HepG2 (cell line): ENCODE data around the gene ZNF106. TPM values are rescaled to one million over a fixed set of nuclear protein-coding genes. Genes with fewer than 3 reads are reported as not detected.
A peak's percentile ranks its signal among the peaks of the same experiment; 100 is the strongest.

Experiments used
- AGO2 ChIP-seq: fragments of 200-400 bp; formaldehyde crosslinking; optimal IDR thresholded peaks from 2 replicates; pipeline ENCODE3; 2017; ENCODE audit warnings: mild to moderate bottlenecking, low read depth, low read length, moderate library complexity
- ATF2 ChIP-seq: sonication (generic); formaldehyde crosslinking; IDR thresholded peaks from 2 replicates; pipeline ENCODE4 v1.4.0; 2020; ENCODE audit warnings: missing genetic modification reagents
- FLYWCH1 ChIP-seq: sonication (generic); formaldehyde crosslinking; IDR thresholded peaks from 2 replicates; pipeline ENCODE4 v1.8.1; 2023; ENCODE audit warnings: mild to moderate bottlenecking, missing genetic modification reagents
- IRF9 ChIP-seq: sonication (generic); formaldehyde crosslinking; IDR thresholded peaks from 2 replicates; pipeline ENCODE4 v1.8.0; 2022; ENCODE audit warnings: missing genetic modification reagents, mild to moderate bottlenecking, borderline replicate concordance
- JUN ChIP-seq: sonication (generic); formaldehyde crosslinking; IDR thresholded peaks from 2 replicates; pipeline ENCODE4 v1.4.0; 2020; ENCODE audit warnings: mild to moderate bottlenecking, missing genetic modification reagents
- MXI1 ChIP-seq: IDR thresholded peaks from 3 replicates; pipeline ENCODE4 v1.6.1; 2012; ENCODE audit warnings: low read depth, low read length, inconsistent platforms, borderline replicate concordance
- MZF1 ChIP-seq: sonication (generic); formaldehyde crosslinking; IDR thresholded peaks from 2 replicates; pipeline ENCODE4 v1.8.1; 2023; ENCODE audit warnings: mild to moderate bottlenecking, missing genetic modification reagents, borderline replicate concordance
- PHF21A ChIP-seq: sonication (generic); formaldehyde crosslinking; IDR thresholded peaks from 2 replicates; pipeline ENCODE4 v1.5.0; 2020; ENCODE audit warnings: mild to moderate bottlenecking, missing genetic modification reagents
- RORA ChIP-seq: sonication (generic); formaldehyde crosslinking; IDR thresholded peaks from 2 replicates; pipeline ENCODE4 v1.5.0; 2020; ENCODE audit warnings: mild to moderate bottlenecking, missing genetic modification reagents, moderate library complexity
- SAFB2 ChIP-seq: sonication (generic); formaldehyde crosslinking; IDR thresholded peaks from 2 replicates; pipeline ENCODE4 v1.5.1; 2020; ENCODE audit warnings: missing genetic modification reagents, low read depth, mild to moderate bottlenecking, borderline replicate concordance
- SP4 ChIP-seq: sonication (generic); formaldehyde crosslinking; IDR thresholded peaks from 2 replicates; pipeline ENCODE4 v1.8.1; 2023; ENCODE audit warnings: mild to moderate bottlenecking, missing genetic modification reagents
- SUZ12 ChIP-seq: fragments of 150-350 bp; IDR thresholded peaks from 2 replicates; pipeline ENCODE4 v1.6.1; 2014; ENCODE audit warnings: low read depth, low read length
- XBP1 ChIP-seq: sonication (generic); formaldehyde crosslinking; IDR thresholded peaks from 2 replicates; pipeline ENCODE4 v1.5.0; 2020; ENCODE audit warnings: missing genetic modification reagents
- ZNF597 ChIP-seq: sonication (generic); formaldehyde crosslinking; IDR thresholded peaks from 2 replicates; pipeline ENCODE4 v1.5.0; 2020; ENCODE audit warnings: missing genetic modification reagents
- ZNF75D ChIP-seq: sonication (generic); formaldehyde crosslinking; IDR thresholded peaks from 2 replicates; pipeline ENCODE4 v1.8.1; 2023; ENCODE audit warnings: missing genetic modification reagents, mild to moderate bottlenecking, borderline replicate concordance
- ZNF790 ChIP-seq: sonication (generic); formaldehyde crosslinking; IDR thresholded peaks from 2 replicates; pipeline ENCODE4 v1.8.0; 2022; ENCODE audit warnings: missing genetic modification reagents, mild to moderate bottlenecking, borderline replicate concordance
- polyA plus RNA-seq, 8 experiments: library from polyadenylated mRNA; depleted of rRNA in 3 of 8; stranded (reverse) in 7 of 8; unstranded in 1 of 8; fragments of >200 nt; fragmentation: Illumina TruSeq in 4 of 8; extraction: Trizol in 4 of 8; gene quantifications; 2 replicates each; pipeline versions ENCODE4 v1.2.1 to v1.2.3, GENCODE V29; 2011 to 2016; ENCODE audit warnings: low read depth in 4 of 8, missing spikeins in 1 of 8, mixed read lengths in 1 of 8; ENCODE audit not compliant: insufficient read depth in 1 of 8
- total RNA-seq, 5 experiments: library from RNA; depleted of rRNA; stranded (reverse); fragments of >200 nt; fragmentation: Illumina TruSeq; extraction: Trizol; gene quantifications; 2 replicates each; pipeline ENCODE4 v1.2.3, GENCODE V29; 2016; ENCODE audit warnings: low read depth in 1 of 5
- TF ChIP-seq, protein P1 (sequence below): sonication (generic); formaldehyde crosslinking; IDR thresholded peaks from 2 replicates; pipeline ENCODE4 v1.8.1; 2023; ENCODE audit warnings: mild to moderate bottlenecking, missing genetic modification reagents
- TF ChIP-seq, protein P2 (sequence below): sonication (generic); formaldehyde crosslinking; IDR thresholded peaks from 2 replicates; pipeline ENCODE4 v1.8.1; 2023; ENCODE audit warnings: missing genetic modification reagents, mild to moderate bottlenecking, borderline replicate concordance
- TF ChIP-seq, protein P3 (sequence below): sonication (generic); formaldehyde crosslinking; IDR thresholded peaks from 2 replicates; pipeline ENCODE4 v1.5.1; 2020; ENCODE audit warnings: mild to moderate bottlenecking, missing genetic modification reagents, borderline replicate concordance
- TF ChIP-seq, protein P4 (sequence below): sonication (generic); formaldehyde crosslinking; IDR thresholded peaks from 2 replicates; pipeline ENCODE4 v1.5.0; 2020; ENCODE audit warnings: missing genetic modification reagents, mild to moderate bottlenecking, borderline replicate concordance

The ZNF106 gene
- total and polyA plus RNA-seq, 2 of the 13 experiments (the other 11 are each of a cell fraction or from before 2014, with no cell fraction given), result 12.5 to 35.1 TPM

GRCh38 chr15:42392309-42393024 lies 98.5 kb downstream of the ZNF106 start (continued):
- TF ChIP-seq MZF1 (CRISPR knock-in tag), result no peak
- peak; percentile 96 for TF ChIP-seq JUN
- TF ChIP-seq, protein P1, sequence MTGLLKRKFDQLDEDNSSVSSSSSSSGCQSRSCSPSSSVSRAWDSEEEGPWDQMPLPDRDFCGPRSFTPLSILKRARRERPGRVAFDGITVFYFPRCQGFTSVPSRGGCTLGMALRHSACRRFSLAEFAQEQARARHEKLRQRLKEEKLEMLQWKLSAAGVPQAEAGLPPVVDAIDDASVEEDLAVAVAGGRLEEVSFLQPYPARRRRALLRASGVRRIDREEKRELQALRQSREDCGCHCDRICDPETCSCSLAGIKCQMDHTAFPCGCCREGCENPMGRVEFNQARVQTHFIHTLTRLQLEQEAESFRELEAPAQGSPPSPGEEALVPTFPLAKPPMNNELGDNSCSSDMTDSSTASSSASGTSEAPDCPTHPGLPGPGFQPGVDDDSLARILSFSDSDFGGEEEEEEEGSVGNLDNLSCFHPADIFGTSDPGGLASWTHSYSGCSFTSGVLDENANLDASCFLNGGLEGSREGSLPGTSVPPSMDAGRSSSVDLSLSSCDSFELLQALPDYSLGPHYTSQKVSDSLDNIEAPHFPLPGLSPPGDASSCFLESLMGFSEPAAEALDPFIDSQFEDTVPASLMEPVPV, result peak; percentile 37; the same call in 1 of the 2 replicates
- no peak for TF ChIP-seq AGO2
- TF ChIP-seq RORA (CRISPR knock-in tag), result no peak
- no peak for TF ChIP-seq XBP1 (CRISPR knock-in tag)
- TF ChIP-seq SAFB2 (CRISPR knock-in tag), result no peak
- no peak for TF ChIP-seq ZNF790
- TF ChIP-seq SP4, result peak; percentile 74; the same call in 1 of the 2 replicates
- no peak for TF ChIP-seq ZNF75D
- TF ChIP-seq MXI1, result no peak
- TF ChIP-seq SUZ12, result no peak
- peak; percentile 99 for TF ChIP-seq PHF21A (CRISPR knock-in tag)
- TF ChIP-seq, protein P2, sequence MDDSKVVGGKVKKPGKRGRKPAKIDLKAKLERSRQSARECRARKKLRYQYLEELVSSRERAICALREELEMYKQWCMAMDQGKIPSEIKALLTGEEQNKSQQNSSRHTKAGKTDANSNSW, result no peak
- TF ChIP-seq, protein P3, sequence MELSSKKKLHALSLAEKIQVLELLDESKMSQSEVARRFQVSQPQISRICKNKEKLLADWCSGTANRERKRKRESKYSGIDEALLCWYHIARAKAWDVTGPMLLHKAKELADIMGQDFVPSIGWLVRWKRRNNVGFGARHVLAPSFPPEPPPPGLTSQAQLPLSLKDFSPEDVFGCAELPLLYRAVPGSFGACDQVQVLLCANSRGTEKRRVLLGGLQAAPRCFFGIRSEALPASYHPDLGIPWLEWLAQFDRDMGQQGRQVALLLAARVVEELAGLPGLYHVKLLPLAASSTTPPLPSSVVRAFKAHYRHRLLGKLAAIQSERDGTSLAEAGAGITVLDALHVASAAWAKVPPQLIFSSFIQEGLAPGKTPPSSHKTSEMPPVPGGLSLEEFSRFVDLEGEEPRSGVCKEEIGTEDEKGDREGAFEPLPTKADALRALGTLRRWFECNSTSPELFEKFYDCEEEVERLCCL (CRISPR knock-in tag), result no peak
- peak; percentile 17; the same call in 1 of the 2 replicates for TF ChIP-seq IRF9 (CRISPR knock-in tag)
- TF ChIP-seq, protein P4, sequence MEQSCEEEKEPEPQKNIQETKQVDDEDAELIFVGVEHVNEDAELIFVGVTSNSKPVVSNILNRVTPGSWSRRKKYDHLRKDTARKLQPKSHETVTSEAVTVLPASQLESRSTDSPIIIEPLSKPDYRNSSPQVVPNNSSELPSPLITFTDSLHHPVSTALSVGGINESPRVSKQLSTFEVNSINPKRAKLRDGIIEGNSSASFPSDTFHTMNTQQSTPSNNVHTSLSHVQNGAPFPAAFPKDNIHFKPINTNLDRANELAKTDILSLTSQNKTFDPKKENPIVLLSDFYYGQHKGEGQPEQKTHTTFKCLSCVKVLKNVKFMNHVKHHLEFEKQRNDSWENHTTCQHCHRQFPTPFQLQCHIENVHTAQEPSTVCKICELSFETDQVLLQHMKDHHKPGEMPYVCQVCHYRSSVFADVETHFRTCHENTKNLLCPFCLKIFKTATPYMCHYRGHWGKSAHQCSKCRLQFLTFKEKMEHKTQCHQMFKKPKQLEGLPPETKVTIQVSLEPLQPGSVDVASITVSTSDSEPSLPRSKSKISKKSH (CRISPR knock-in tag), result 0 out of 2 replicates have a peak, but pooled peaks have one; percentile 32
- TF ChIP-seq ATF2 (CRISPR knock-in tag), result peak; percentile 98
- TF ChIP-seq FLYWCH1, result no peak
- no peak for TF ChIP-seq ZNF597
